Liver (tissue), 9 donors: ENCODE results near the gene FRYL. TPM values are rescaled to one million over a fixed set of nuclear protein-coding genes. Genes with fewer than 3 reads are reported as not detected.

Source experiments
- DNase-seq: peaks from one replicate; pipeline ENCODE4 v3.0.0-alpha.2; 2017; ENCODE audit warnings: low spot score
- H3K27ac ChIP-seq, 2 donors: one replicate each; pipeline ENCODE4 v1.7.0; 2013; ENCODE audit warnings: inconsistent platforms in 2 of 2, low read length in 2 of 2, control low read depth in 1 of 2, low read depth in 1 of 2, mild to moderate bottlenecking in 1 of 2
- H3K27me3 ChIP-seq, 4 donors: one replicate each; pipeline versions ENCODE4 v1.6.1 to v1.7.0; 2013; ENCODE audit warnings: low read length in 3 of 4, inconsistent platforms in 1 of 4, mild to moderate bottlenecking in 1 of 4, moderate library complexity in 1 of 4; ENCODE audit not compliant: control insufficient read depth in 4 of 4, insufficient read depth in 4 of 4
- H3K36me3 ChIP-seq, 4 donors: one replicate each; pipeline versions ENCODE4 v1.6.1 to v1.7.0; 2013; ENCODE audit warnings: low read length in 3 of 4, mild to moderate bottlenecking in 3 of 4, low read depth in 1 of 4, moderate library complexity in 1 of 4; ENCODE audit not compliant: control insufficient read depth in 4 of 4, insufficient read depth in 3 of 4
- H3K4me1 ChIP-seq, 4 donors: one replicate each; pipeline versions ENCODE4 v1.6.1 to v1.7.0; 2013; ENCODE audit warnings: low read length in 3 of 4, mild to moderate bottlenecking in 3 of 4, moderate library complexity in 1 of 4; ENCODE audit not compliant: control insufficient read depth in 4 of 4, insufficient read depth in 4 of 4
- H3K4me3 ChIP-seq, 3 donors: one replicate each; pipeline versions ENCODE4 v1.6.1 to v1.7.0; 2013; ENCODE audit warnings: low read length in 3 of 3, control low read depth in 1 of 3, low read depth in 1 of 3, mild to moderate bottlenecking in 1 of 3
- H3K9ac ChIP-seq, 2 donors: one replicate each; pipeline ENCODE4 v1.7.0; 2013; ENCODE audit warnings: low read length in 2 of 2, mild to moderate bottlenecking in 2 of 2, moderate library complexity in 2 of 2, control low read depth in 1 of 2, low read depth in 1 of 2
- H3K9me3 ChIP-seq, 4 donors: one replicate each; pipeline versions ENCODE4 v1.6.1 to v1.7.0; 2013; ENCODE audit warnings: low read length in 3 of 4; ENCODE audit not compliant: control insufficient read depth in 4 of 4
- ATF3 ChIP-seq: IDR thresholded peaks from 2 replicates; pipeline ENCODE4 v1.6.1; 2016; ENCODE audit warnings: antibody characterized with exemption
- CTCF ChIP-seq: fragments of 150-350 bp; IDR thresholded peaks from 2 replicates; pipeline ENCODE4 v1.5.1; 2017; ENCODE audit warnings: improper control_type of control experiment, low read depth, low read length; ENCODE audit not compliant: missing input control
- EGR1 ChIP-seq, 2 donors: IDR thresholded peaks; 2 replicates each; pipeline ENCODE4 v1.6.1; 2016 to 2018; ENCODE audit warnings: antibody characterized with exemption in 2 of 2, low read depth in 2 of 2
- FOXA1 ChIP-seq: IDR thresholded peaks from 2 replicates; pipeline ENCODE4 v1.6.1; 2016; ENCODE audit warnings: antibody characterized with exemption
- FOXA2 ChIP-seq: IDR thresholded peaks from 2 replicates; pipeline ENCODE4 v1.6.1; 2016; ENCODE audit warnings: antibody characterized with exemption
- GABPA ChIP-seq, 2 donors: IDR thresholded peaks in 1 of 2; conservative IDR thresholded peaks in 1 of 2; 2 replicates each; pipeline ENCODE4 v1.6.1; 2016; ENCODE audit warnings: antibody characterized with exemption in 2 of 2, mild to moderate bottlenecking in 1 of 2, moderate library complexity in 1 of 2
- HNF4A ChIP-seq, 2 donors: conservative IDR thresholded peaks; 2 replicates each; pipeline ENCODE4 v1.6.1; 2016; ENCODE audit warnings: antibody characterized with exemption in 2 of 2, mild to moderate bottlenecking in 2 of 2
- HNF4G ChIP-seq: IDR thresholded peaks from 2 replicates; pipeline ENCODE4 v1.6.1; 2016; ENCODE audit warnings: antibody characterized with exemption
- JUND ChIP-seq, 2 donors: IDR thresholded peaks; 2 replicates each; pipeline ENCODE4 v1.6.1; 2016; ENCODE audit warnings: antibody characterized with exemption in 2 of 2
- MAX ChIP-seq: IDR thresholded peaks from 2 replicates; pipeline ENCODE4 v1.6.1; 2016; ENCODE audit warnings: antibody characterized with exemption
- NR2F2 ChIP-seq: IDR thresholded peaks from 2 replicates; pipeline ENCODE4 v1.6.1; 2016; ENCODE audit warnings: antibody characterized with exemption
- RAD21 ChIP-seq, 2 donors: IDR thresholded peaks; 2 replicates each; pipeline ENCODE4 v1.6.1; 2016; ENCODE audit warnings: antibody characterized with exemption in 2 of 2, mild to moderate bottlenecking in 2 of 2
- REST ChIP-seq: IDR thresholded peaks from 2 replicates; pipeline ENCODE4 v1.6.1; 2016; ENCODE audit warnings: antibody characterized with exemption, mild to moderate bottlenecking
- RXRA ChIP-seq, 2 donors: IDR thresholded peaks; 2 replicates each; pipeline ENCODE4 v1.6.1; 2017 to 2018; ENCODE audit warnings: antibody characterized with exemption in 2 of 2, mild to moderate bottlenecking in 1 of 2
- SP1 ChIP-seq: IDR thresholded peaks from 2 replicates; pipeline ENCODE4 v1.6.1; 2018; ENCODE audit warnings: antibody characterized with exemption, mild to moderate bottlenecking
- TAF1 ChIP-seq: conservative IDR thresholded peaks from 2 replicates; pipeline ENCODE4 v1.6.1; 2016; ENCODE audit warnings: antibody characterized with exemption, mild to moderate bottlenecking
- YY1 ChIP-seq: IDR thresholded peaks from 2 replicates; pipeline ENCODE4 v1.6.1; 2016; ENCODE audit warnings: antibody characterized with exemption, mild to moderate bottlenecking
- ZBTB33 ChIP-seq: IDR thresholded peaks from 2 replicates; pipeline ENCODE4 v1.6.1; 2016; ENCODE audit warnings: antibody characterized with exemption
- WGBS: extraction: QIAGEN DNeasy Blood & Tissue Kit; methylation state at CpG from one replicate; pipeline ENCODE4 v1.1.7; 2013; 5-methylcytosine and 5-hydroxymethylcytosine counted together
- polyA plus RNA-seq, 2 donors: library from polyadenylated mRNA; stranded (reverse) in 1 of 2; unstranded in 1 of 2; fragments of 200-250 nt in 1 of 2; fragments of >200 nt in 1 of 2; fragmentation: Nextera tagmentation in 1 of 2; extraction: Ambion mirVana in 1 of 2; gene quantifications; one replicate each; pipeline versions ENCODE4 v1.2.1 to v1.2.3, GENCODE V29; 2013 to 2015
- total RNA-seq, 2 donors: library from RNA; depleted of rRNA; stranded (reverse); fragments of >200 nt; gene quantifications; one replicate each; pipeline ENCODE4 v1.2.3, GENCODE V29; 2014
- donor health status: healthy.
- donor health status: healthy.
- donor health status: healthy.
- donor health status: healthy.
- donor health status: healthy.

Gene FRYL
- total and polyA plus RNA-seq, 4 donors, result 5.3 to 79.0 (median 27.2) TPM

- WGBS, result 58% methylated on average over 2 of the region's 2 CpGs
- TF ChIP-seq REST (no peak), RAD21 (IDR thresholded peaks at IDR 0.05) (no peak), ATF3 (no peak), GABPA (IDR thresholded peaks at IDR 0.05 in 1 of 2, conservative IDR thresholded peaks at IDR 0.05 in 1 of 2) (no peak), HNF4A (conservative IDR thresholded peaks at IDR 0.05) (no peak), EGR1 (IDR thresholded peaks at IDR 0.05; ENCODE audit: low read depth in 2 of 2) (no peak), HNF4G (no peak), FOXA1 (no peak), JUND (IDR thresholded peaks at IDR 0.05) (no peak), TAF1 (no peak), SP1 (no peak), FOXA2 (no peak), MAX (no peak), CTCF (no peak), YY1 (no peak), NR2F2 (no peak), ZBTB33 (no peak), RXRA (IDR thresholded peaks at IDR 0.05) (no peak)
Measured at GRCh38 chr4:48815483-48815882, 35.4 kb upstream of the FRYL start.

More at GRCh38 chr4:48815483-48815882, 35.4 kb upstream of the FRYL start:
- H3K36me3 ChIP-seq, result no peaks in the 10 kb centered on the region
- H3K4me1 ChIP-seq, result no peaks in the 10 kb centered on the region
- H3K9me3 ChIP-seq, result no peaks in the 10 kb centered on the region
- no peak overlapping the region for H3K4me3 ChIP-seq
- H3K27ac ChIP-seq, result no peak overlapping the region
- no peaks in the 10 kb centered on the region for H3K27me3 ChIP-seq
- DNase-seq, result no peak
- no peak overlapping the region for H3K9ac ChIP-seq
